ENCODE measurements around the gene MACROD2. TPM values are rescaled to one million over a fixed set of nuclear protein-coding genes. Genes with fewer than 3 reads are reported as not detected.

The MACROD2 gene
- total and polyA plus RNA-seq, 2 experiments from 2014 or later: 2.8 to 4.3 TPM

- H3K9me2 ChIP-seq (ENCODE audit: insufficient read depth): no peaks in the 10 kb centered on the region
- ATAC-seq (peak; percentile 57), DNase-seq (ENCODE audit: low spot score) (peak; percentile 19)
- no peak overlapping the region for H3K4me3 ChIP-seq
- no peak overlapping the region for H3K4me3 Mint-ChIP-seq
- H3K4me1 ChIP-seq (ENCODE audit: insufficient read depth): peaks cover 4% of the 10 kb centered on the region; the same call in 1 of the 2 replicates
- H3K36me3 ChIP-seq (ENCODE audit: insufficient read depth): no peaks in the 10 kb centered on the region
- no peak overlapping the region for H3K4me2 ChIP-seq
- H3F3A ChIP-seq (replicated peaks; ENCODE audit: low read depth): no peaks in the 10 kb centered on the region
- H4K20me1 ChIP-seq (replicated peaks; ENCODE audit: insufficient read depth): no peaks in the 10 kb centered on the region
- H2AFZ ChIP-seq: no peak overlapping the region
- no peak overlapping the region for H3K27ac ChIP-seq (ENCODE audit: low read depth)
- no peaks in the 10 kb centered on the region for H3K27me3 ChIP-seq (ENCODE audit: insufficient read depth)
- TF ChIP-seq CREB1 (CRISPR knock-in tag; IDR thresholded peaks at IDR 0.05; ENCODE audit: low read depth) (no peak), POLR2AphosphoS5 (IDR thresholded peaks at IDR 0.05; ENCODE audit: low read depth) (no peak), ZNF462 (CRISPR knock-in tag; IDR thresholded peaks at IDR 0.05) (peak; percentile 54; the same call in 1 of the 2 replicates)
- H3K27me3 Mint-ChIP-seq (ENCODE audit: insufficient read depth, low read depth, poor library complexity): peaks cover 3% of the 10 kb centered on the region
- peaks cover 5% of the 10 kb centered on the region; the same call in 1 of the 3 replicates for H3K4me1 Mint-ChIP-seq
- H3K9me3 Mint-ChIP-seq: no peaks in the 10 kb centered on the region
- H3K27ac Mint-ChIP-seq: no peak overlapping the region
- H3K36me3 Mint-ChIP-seq (ENCODE audit: low read depth): no peaks in the 10 kb centered on the region
- H3K79me2 ChIP-seq (replicated peaks; ENCODE audit: insufficient read depth): no peaks in the 10 kb centered on the region
Measured at GRCh38 chr20:14355791-14356190, 360.5 kb downstream of the MACROD2 start.

GRCh38 chr20:14360416-14360815, 365.1 kb downstream of the MACROD2 start:
- Histone ChIP-seq H3K4me2 (no peak overlapping the region), H3K4me3 (no peak overlapping the region), H3K9me2 (ENCODE audit: insufficient read depth) (no peaks in the 10 kb centered on the region), H3K27me3 (ENCODE audit: insufficient read depth) (no peaks in the 10 kb centered on the region), H3K4me1 (ENCODE audit: insufficient read depth) (peaks cover 4% of the 10 kb centered on the region; the same call in 1 of the 2 replicates), H4K20me1 (replicated peaks; ENCODE audit: insufficient read depth) (no peaks in the 10 kb centered on the region), H3K27ac (ENCODE audit: low read depth) (no peak overlapping the region), H2AFZ (no peak overlapping the region), H3K36me3 (ENCODE audit: insufficient read depth) (no peaks in the 10 kb centered on the region), H3K79me2 (replicated peaks; ENCODE audit: insufficient read depth) (no peaks in the 10 kb centered on the region), H3F3A (replicated peaks; ENCODE audit: low read depth) (no peaks in the 10 kb centered on the region)
- DNase-seq (ENCODE audit: low spot score) (no peak), ATAC-seq (no peak)
- no peaks in the 10 kb centered on the region for H3K36me3 Mint-ChIP-seq (ENCODE audit: low read depth)
- no peak overlapping the region for H3K4me3 Mint-ChIP-seq
- peaks cover 5% of the 10 kb centered on the region; the same call in 2 of the 3 replicates for H3K9me3 Mint-ChIP-seq
- peaks cover 3% of the 10 kb centered on the region for H3K27me3 Mint-ChIP-seq (ENCODE audit: insufficient read depth, low read depth, poor library complexity)
- H3K27ac Mint-ChIP-seq: no peak overlapping the region
- H3K4me1 Mint-ChIP-seq: peaks cover 10% of the 10 kb centered on the region; the same call in 2 of the 3 replicates
- TF ChIP-seq CREB1 (CRISPR knock-in tag; IDR thresholded peaks at IDR 0.05; ENCODE audit: low read depth) (no peak), ETS1 (IDR thresholded peaks at IDR 0.05) (no peak), NANOG (IDR thresholded peaks at IDR 0.05; ENCODE audit: borderline replicate concordance) (no peak), CTCF (conservative IDR thresholded peaks at IDR 0.05; ENCODE audit: low read depth in 2 of 2) (no peak)

Data from GM23338 (cell line).